ENCODE measurements around the gene SLC13A3.
"Not testable (repeated sequence)": the region's sequence is repeated elsewhere in the genome, so short reads cannot be mapped to it uniquely, and the experiment has no call there.

SLC13A3 gene

GRCh38 chr20:46680684-46681031, 29.4 kb upstream of the SLC13A3 start:
- DNase-seq: no peak

- DNase-seq: no peak
Measured at GRCh38 chr20:46678516-46678915, 27.3 kb upstream of the SLC13A3 start.

GRCh38 chr20:46677608-46678007, 26.3 kb upstream of the SLC13A3 start:
- no peak for DNase-seq

- not testable (repeated sequence) for DNase-seq
Measured at GRCh38 chr20:46676649-46677316, 25.5 kb upstream of the SLC13A3 start.

- no peak for DNase-seq
Measured at GRCh38 chr20:46674253-46675083, 23.2 kb upstream of the SLC13A3 start.

GRCh38 chr20:46673394-46674252, 22.4 kb upstream of the SLC13A3 start:
- DNase-seq: no peak

GRCh38 chr20:46672543-46673148, 21.4 kb upstream of the SLC13A3 start:
- no peak for DNase-seq

GRCh38 chr20:46671866-46672542, 20.7 kb upstream of the SLC13A3 start:
- DNase-seq: no peak

GRCh38 chr20:46670585-46671584, 19.6 kb upstream of the SLC13A3 start:
- no peak for DNase-seq

- no peak for DNase-seq
Measured at GRCh38 chr20:46670228-46670584, 18.9 kb upstream of the SLC13A3 start.

- DNase-seq: no peak
Measured at GRCh38 chr20:46666818-46667515, 15.7 kb upstream of the SLC13A3 start.

GRCh38 chr20:46666306-46666705, 15.0 kb upstream of the SLC13A3 start:
- DNase-seq: no peak

- no peak for DNase-seq
Measured at GRCh38 chr20:46665602-46666001, 14.3 kb upstream of the SLC13A3 start.

- DNase-seq: no peak
Measured at GRCh38 chr20:46663531-46663930, 12.3 kb upstream of the SLC13A3 start.

- DNase-seq: no peak
Measured at GRCh38 chr20:46661659-46662058, 10.4 kb upstream of the SLC13A3 start.

- DNase-seq: no peak
Measured at GRCh38 chr20:46660487-46660886, 9.2 kb upstream of the SLC13A3 start.

- DNase-seq: no peak
Measured at GRCh38 chr20:46657618-46658017, 6.4 kb upstream of the SLC13A3 start.

- DNase-seq: no peak
Measured at GRCh38 chr20:46657137-46657536, 5.9 kb upstream of the SLC13A3 start.

- DNase-seq: no peak
Measured at GRCh38 chr20:46652699-46653098, 1.4 kb upstream of the SLC13A3 start.

GRCh38 chr20:46650575-46651090, 626 bp downstream of the SLC13A3 start:
- no peak for DNase-seq

Data from stimulated activated CD4-positive, alpha-beta T cell treated with anti-CD3 and anti-CD28 coated beads, Interleukin-2, amount 100 ng/mL, for 48 hours (primary cell).